ENCODE data around the gene RPA1. TPM values are rescaled to one million over a fixed set of nuclear protein-coding genes. Genes with fewer than 3 reads are reported as not detected.
"Not testable (repeated sequence)": the region's sequence is repeated elsewhere in the genome, so short reads cannot be mapped to it uniquely, and the experiment has no call there.

Gene RPA1
- total RNA-seq, 1 experiment from 2014 or later = 69.1 TPM

- no TSS peak for BruUV-seq (replicated peaks)
- no peak overlapping the region for H3K4me2 ChIP-seq (ENCODE audit: low read length)
- no peak overlapping the region for H2AFZ ChIP-seq (ENCODE audit: low read length)
- no peaks in the 10 kb centered on the region for H3K27me3 ChIP-seq (ENCODE audit: low read length)
- H3K79me2 ChIP-seq (ENCODE audit: low read length) = no peaks in the 10 kb centered on the region
- DNase-seq (no peak), ATAC-seq (no peak)
- H3K9ac ChIP-seq (ENCODE audit: low read length) = no peak overlapping the region
- no peak for TF ChIP-seq EZH2 (IDR thresholded peaks at IDR 0.05; ENCODE audit: low read length, unreplicated experiment)
- no peaks in the 10 kb centered on the region for H3F3A ChIP-seq (ENCODE audit: low read length, unreplicated experiment)
- POLR2A ChIA-PET (ENCODE audit: unreplicated experiment) = no interaction called here
- H3K9me2 ChIP-seq (replicated peaks; ENCODE audit: low read length) = no peaks in the 10 kb centered on the region
- H3K4me3 ChIP-seq (ENCODE audit: low read length) = no peak overlapping the region
- H3K4me1 ChIP-seq (ENCODE audit: insufficient read depth, low read length) = no peaks in the 10 kb centered on the region
- H3K36me3 ChIP-seq (ENCODE audit: low read depth, low read length) = peaks cover 39% of the 10 kb centered on the region
- intact Hi-C loops (cut with micrococcal nuclease) = no loop called here
- CTCF ChIA-PET = no interaction called here
- no peak overlapping the region for H3K27ac ChIP-seq (ENCODE audit: low read length)
- H4K20me1 ChIP-seq (ENCODE audit: low read length) = no peaks in the 10 kb centered on the region
- no peaks in the 10 kb centered on the region for H3K9me3 ChIP-seq (ENCODE audit: low read length)
Measured at GRCh38 chr17:1888741-1889140, 58.9 kb downstream of the RPA1 start.

DNA sequence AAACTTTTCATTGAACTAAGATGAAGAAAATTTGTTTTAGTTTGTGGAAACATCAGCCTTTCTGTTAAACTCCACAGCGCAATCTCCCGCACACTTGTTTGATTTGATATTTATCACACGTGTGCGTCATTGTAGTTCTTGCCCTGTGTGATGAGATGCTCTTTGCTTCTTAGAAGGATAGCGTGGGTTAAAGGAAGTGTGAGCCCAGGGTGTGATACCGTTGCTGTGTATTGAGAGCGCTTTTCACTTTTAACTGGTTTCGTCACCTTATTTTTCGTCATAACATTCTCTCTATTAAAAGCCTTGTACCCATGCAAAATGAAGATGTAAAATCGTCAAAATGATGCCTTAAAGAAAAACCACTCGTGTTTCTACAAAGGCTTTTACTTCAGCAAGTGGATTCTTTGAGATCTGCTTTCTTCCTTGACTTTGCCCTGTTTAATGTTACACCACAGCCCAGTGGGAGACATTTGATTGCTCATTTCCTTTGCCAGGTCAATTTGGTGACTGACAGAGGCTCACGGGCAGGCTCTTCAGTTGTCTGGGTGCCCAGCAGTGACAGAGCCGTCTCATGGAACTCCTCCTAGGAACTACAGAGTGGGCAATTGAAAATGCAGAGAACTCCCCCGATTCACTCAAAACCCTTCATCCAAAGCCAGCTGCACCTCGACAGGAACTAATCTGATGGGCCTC, 61.1 kb downstream of the RPA1 start:
- ChIA-PET CTCF (no interaction called here), POLR2A (ENCODE audit: unreplicated experiment) (no interaction called here)
- H3F3A ChIP-seq (ENCODE audit: low read length, unreplicated experiment) = no peaks in the 10 kb centered on the region
- TF ChIP-seq EZH2 (IDR thresholded peaks at IDR 0.05; ENCODE audit: low read length, unreplicated experiment) (no peak), EZH2phosphoT487 (IDR thresholded peaks at IDR 0.05; ENCODE audit: borderline replicate concordance, low read length) (no peak)
- TF ChIP-seq, protein P1, sequence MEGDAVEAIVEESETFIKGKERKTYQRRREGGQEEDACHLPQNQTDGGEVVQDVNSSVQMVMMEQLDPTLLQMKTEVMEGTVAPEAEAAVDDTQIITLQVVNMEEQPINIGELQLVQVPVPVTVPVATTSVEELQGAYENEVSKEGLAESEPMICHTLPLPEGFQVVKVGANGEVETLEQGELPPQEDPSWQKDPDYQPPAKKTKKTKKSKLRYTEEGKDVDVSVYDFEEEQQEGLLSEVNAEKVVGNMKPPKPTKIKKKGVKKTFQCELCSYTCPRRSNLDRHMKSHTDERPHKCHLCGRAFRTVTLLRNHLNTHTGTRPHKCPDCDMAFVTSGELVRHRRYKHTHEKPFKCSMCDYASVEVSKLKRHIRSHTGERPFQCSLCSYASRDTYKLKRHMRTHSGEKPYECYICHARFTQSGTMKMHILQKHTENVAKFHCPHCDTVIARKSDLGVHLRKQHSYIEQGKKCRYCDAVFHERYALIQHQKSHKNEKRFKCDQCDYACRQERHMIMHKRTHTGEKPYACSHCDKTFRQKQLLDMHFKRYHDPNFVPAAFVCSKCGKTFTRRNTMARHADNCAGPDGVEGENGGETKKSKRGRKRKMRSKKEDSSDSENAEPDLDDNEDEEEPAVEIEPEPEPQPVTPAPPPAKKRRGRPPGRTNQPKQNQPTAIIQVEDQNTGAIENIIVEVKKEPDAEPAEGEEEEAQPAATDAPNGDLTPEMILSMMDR (conservative IDR thresholded peaks at IDR 0.05; ENCODE audit: low read depth, low read length) = no peak
- no peaks in the 10 kb centered on the region for H3K9me2 ChIP-seq (replicated peaks; ENCODE audit: low read length)
- no peaks in the 10 kb centered on the region for H3K4me1 ChIP-seq (ENCODE audit: insufficient read depth, low read length)
- no peak for ATAC-seq
- H3K9me3 ChIP-seq (ENCODE audit: low read length) = no peaks in the 10 kb centered on the region
- no peaks in the 10 kb centered on the region for H3K27me3 ChIP-seq (ENCODE audit: low read length)
- H3K36me3 ChIP-seq (ENCODE audit: low read depth, low read length) = peaks cover 19% of the 10 kb centered on the region
- H4K20me1 ChIP-seq (ENCODE audit: low read length) = no peaks in the 10 kb centered on the region
- intact Hi-C loops (cut with micrococcal nuclease) = no loop called here
- no peaks in the 10 kb centered on the region for H3K79me2 ChIP-seq (ENCODE audit: low read length)
- BruUV-seq (replicated peaks) = no TSS peak
- no peak overlapping the region for H3K4me3 ChIP-seq (ENCODE audit: low read length)
- H3K27ac ChIP-seq (ENCODE audit: low read length) = no peak overlapping the region
- no peak overlapping the region for H3K4me2 ChIP-seq (ENCODE audit: low read length)
- H3K9ac ChIP-seq (ENCODE audit: low read length) = no peak overlapping the region
- DNase-seq = no peak
- no peak overlapping the region for H2AFZ ChIP-seq (ENCODE audit: low read length)

GRCh38 chr17:1894753-1895339, 65.0 kb downstream of the RPA1 start:
- Histone ChIP-seq H3K9me3 (ENCODE audit: low read length) (no peaks in the 10 kb centered on the region), H3K9me2 (replicated peaks; ENCODE audit: low read length) (no peaks in the 10 kb centered on the region), H3K4me3 (ENCODE audit: low read length) (no peak overlapping the region), H4K20me1 (ENCODE audit: low read length) (no peaks in the 10 kb centered on the region), H3K27ac (ENCODE audit: low read length) (no peak overlapping the region), H3K4me1 (ENCODE audit: insufficient read depth, low read length) (no peaks in the 10 kb centered on the region), H3K36me3 (ENCODE audit: low read depth, low read length) (peaks cover 25% of the 10 kb centered on the region; the same call in 1 of the 2 replicates), H3K27me3 (ENCODE audit: low read length) (no peaks in the 10 kb centered on the region), H3K9ac (ENCODE audit: low read length) (no peak overlapping the region), H2AFZ (ENCODE audit: low read length) (no peak overlapping the region), H3K4me2 (ENCODE audit: low read length) (no peak overlapping the region), H3K79me2 (ENCODE audit: low read length) (no peaks in the 10 kb centered on the region), H3F3A (ENCODE audit: low read length, unreplicated experiment) (no peaks in the 10 kb centered on the region)
- BruUV-seq (replicated peaks) = no TSS peak
- TF ChIP-seq, protein P1 (conservative IDR thresholded peaks at IDR 0.05; ENCODE audit: low read depth, low read length) = no peak
- TF ChIP-seq EZH2 (IDR thresholded peaks at IDR 0.05; ENCODE audit: low read length, unreplicated experiment) (no peak), EZH2phosphoT487 (IDR thresholded peaks at IDR 0.05; ENCODE audit: borderline replicate concordance, low read length) (no peak)
- ChIA-PET CTCF (no interaction called here), POLR2A (ENCODE audit: unreplicated experiment) (no interaction called here)
- intact Hi-C loops (cut with micrococcal nuclease) = no loop called here
- 0 out of 2 replicates have a peak, but pooled peaks have one; percentile 20 for ATAC-seq
- DNase-seq = peak; percentile 4

DNA sequence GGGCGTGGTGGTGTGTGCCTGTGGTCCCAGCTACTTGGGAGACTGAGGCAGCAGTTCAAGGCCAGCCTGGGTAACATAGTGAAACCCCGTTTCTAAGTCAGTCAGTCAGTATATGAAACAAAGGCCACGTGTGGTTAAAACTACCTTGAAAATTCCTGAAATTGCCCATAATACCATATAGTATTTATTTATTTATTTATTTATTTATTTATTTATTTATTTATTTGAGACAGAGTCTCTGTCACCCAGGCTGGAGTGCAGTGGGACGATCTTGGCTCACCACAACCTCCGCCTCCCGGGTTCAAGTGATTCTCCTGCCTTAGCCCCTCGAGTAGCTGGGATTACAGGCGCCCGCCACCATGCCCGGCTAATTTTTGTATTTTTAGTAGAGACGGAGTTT, 65.7 kb downstream of the RPA1 start:
- H3K27me3 ChIP-seq (ENCODE audit: low read length); H3K27ac ChIP-seq (ENCODE audit: low read length); H3F3A ChIP-seq (ENCODE audit: low read length, unreplicated experiment); H2AFZ ChIP-seq (ENCODE audit: low read length); CTCF ChIA-PET; H3K4me2 ChIP-seq (ENCODE audit: low read length); H3K9ac ChIP-seq (ENCODE audit: low read length); H4K20me1 ChIP-seq (ENCODE audit: low read length); H3K4me3 ChIP-seq (ENCODE audit: low read length); H3K79me2 ChIP-seq (ENCODE audit: low read length); H3K9me3 ChIP-seq (ENCODE audit: low read length); DNase-seq; intact Hi-C loops (cut with micrococcal nuclease); ATAC-seq; POLR2A ChIA-PET (ENCODE audit: unreplicated experiment); H3K9me2 ChIP-seq (replicated peaks; ENCODE audit: low read length); BruUV-seq (replicated peaks); H3K4me1 ChIP-seq (ENCODE audit: insufficient read depth, low read length): not testable (repeated sequence)
- H3K36me3 ChIP-seq (ENCODE audit: low read depth, low read length) = peaks cover 25% of the 10 kb centered on the region; the same call in 1 of the 2 replicates

Measured in PC-3 (cell line).